Measurements from ENCODE around the gene ZNF878.

GRCh38 chr19:12090807-12091206 lies 38.0 kb upstream of the ZNF878 start:
- peak; percentile 91 for TF ChIP-seq CTCF (conservative IDR thresholded peaks at IDR 0.05; ENCODE audit: low read length)
- no peak for TF ChIP-seq EZH2phosphoT487 (IDR thresholded peaks at IDR 0.05; ENCODE audit: borderline replicate concordance, low read depth, low read length)
